Astrocyte of the cerebellum (primary cell): Measurements from ENCODE around the gene ADAM10.

Source experiments
- DNase-seq: peaks from one replicate; pipeline ENCODE4 v3.0.0-alpha.2; 2011; ENCODE audit warnings: low read depth
- H3K4me3 ChIP-seq: 2 replicates; pipeline ENCODE4 v1.5.1; 2011; ENCODE audit warnings: mild to moderate bottlenecking, low read depth, low read length, moderate library complexity
- CTCF ChIP-seq: IDR thresholded peaks from 2 replicates; pipeline ENCODE4 v1.5.1; 2012; ENCODE audit warnings: low read length, low read depth, moderate library complexity, mild to moderate bottlenecking; ENCODE audit errors: missing control alignments
- in situ Hi-C: cut with HindIII; loops from 2 replicates; pipeline ENCODE4 v1.10.0; 2017; ENCODE audit warnings: low sequenced_read_pairs

Gene ADAM10

DNA sequence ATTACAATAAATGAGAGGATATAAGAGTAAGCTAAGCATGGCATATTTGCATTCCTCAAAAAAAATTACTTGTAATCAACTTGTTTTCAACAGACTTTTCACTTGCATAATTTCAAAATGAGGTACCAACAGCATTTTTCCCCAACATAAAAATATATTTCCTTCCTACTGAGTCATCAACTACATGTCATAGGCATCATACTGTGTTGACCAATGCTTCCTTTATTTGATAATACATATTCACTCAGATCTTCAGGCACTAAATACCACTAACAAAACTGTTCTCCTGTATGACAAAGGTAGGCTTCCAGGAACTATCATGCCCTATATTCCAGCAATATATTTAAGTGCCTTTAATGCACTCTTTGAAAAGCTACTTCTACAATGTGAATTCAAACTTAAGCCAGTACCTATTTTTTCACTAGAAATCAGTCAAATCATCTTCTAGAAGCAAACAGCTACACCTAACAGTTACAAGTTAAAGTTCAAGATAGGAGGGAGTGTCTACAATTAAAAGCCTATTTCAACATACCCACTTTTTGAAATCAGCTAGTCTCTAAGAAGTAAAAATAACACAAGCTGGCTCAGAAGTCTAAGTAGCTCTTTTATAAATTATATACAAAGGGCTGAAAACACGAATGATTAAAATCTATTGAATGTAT is 11.3 kb downstream of the ADAM10 start:
- TF ChIP-seq CTCF, result no peak
- in situ Hi-C loops, result no loop called here
- no peak for DNase-seq

DNA sequence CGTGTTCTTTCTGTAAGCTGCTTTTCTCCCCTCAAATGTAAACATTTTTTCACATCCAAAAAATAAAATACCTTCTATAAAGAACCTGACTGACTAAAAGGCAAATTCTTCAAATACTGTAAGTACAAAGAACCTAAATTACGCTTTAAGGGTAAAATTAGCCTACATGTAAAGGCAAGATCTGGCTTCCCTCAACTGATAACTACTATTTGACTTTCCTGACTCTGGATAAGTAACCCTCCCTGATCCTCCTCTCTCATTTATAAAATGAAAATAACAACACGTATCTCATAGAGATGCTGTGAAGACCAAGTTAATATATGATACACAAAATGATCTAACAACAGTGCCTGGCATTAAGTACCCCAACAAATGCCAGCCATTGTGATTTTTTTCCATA is 12.2 kb downstream of the ADAM10 start:
- DNase-seq, result no peak
- no peak overlapping the region for H3K4me3 ChIP-seq
- TF ChIP-seq CTCF, result no peak
- in situ Hi-C loops, result no loop called here

More for the DNA sequence above, 11.3 kb downstream of the ADAM10 start:
- no peak overlapping the region for H3K4me3 ChIP-seq

- no peak overlapping the region for H3K4me3 ChIP-seq
- DNase-seq, result no peak
- no peak for TF ChIP-seq CTCF
- in situ Hi-C loops, result no loop called here
Observed at GRCh38 chr15:58736018-58736643, 13.4 kb downstream of the ADAM10 start.

- no peak for TF ChIP-seq CTCF
- no peak overlapping the region for H3K4me3 ChIP-seq
- in situ Hi-C loops, result no loop called here
- DNase-seq, result no peak
Observed at GRCh38 chr15:58734859-58735258, 14.6 kb downstream of the ADAM10 start.

DNA sequence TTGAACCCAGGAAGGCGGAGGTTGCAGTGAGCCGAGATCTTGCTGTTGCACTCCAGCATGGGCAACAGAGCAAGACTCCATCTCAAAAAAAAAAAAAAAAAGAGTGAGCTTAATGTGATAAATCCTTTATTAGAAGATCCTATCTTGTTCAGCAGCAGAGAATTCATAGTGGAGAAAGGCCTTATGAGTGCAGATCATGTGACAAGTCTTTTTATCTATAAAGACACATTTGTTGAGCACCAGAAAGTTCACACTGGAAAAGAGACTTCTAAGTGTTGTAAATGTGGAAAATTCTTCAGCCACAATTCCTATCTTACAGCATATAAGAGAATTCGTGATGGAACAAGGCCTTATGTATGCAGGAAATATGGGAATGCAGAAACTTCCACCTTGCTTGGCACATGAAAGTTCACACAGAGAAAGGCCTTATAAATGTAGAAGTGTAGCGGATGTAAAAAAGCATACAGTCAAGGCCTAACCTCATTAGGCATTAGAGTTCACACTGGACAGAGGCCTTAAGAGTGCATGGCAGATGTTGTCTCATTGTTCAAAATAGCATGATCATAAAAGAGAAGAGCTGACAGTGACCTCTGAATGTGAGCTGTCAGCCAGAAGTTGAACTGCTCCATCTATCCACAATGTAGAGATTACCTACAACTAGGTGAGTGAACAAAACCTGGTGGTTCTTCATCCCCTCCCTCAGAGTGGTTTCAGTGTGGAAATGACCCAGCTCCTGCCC is 16.7 kb downstream of the ADAM10 start:
- DNase-seq, result no peak
- TF ChIP-seq CTCF, result no peak
- H3K4me3 ChIP-seq, result no peak overlapping the region
- in situ Hi-C loops, result no loop called here

GRCh38 chr15:58731756-58732535 is 17.6 kb downstream of the ADAM10 start:
- in situ Hi-C loops, result no loop called here
- TF ChIP-seq CTCF, result no peak
- H3K4me3 ChIP-seq, result no peak overlapping the region
- DNase-seq, result no peak
